Measurements from ENCODE around the gene CAMSAP3.
A peak's percentile ranks its signal among the peaks of the same experiment; 100 is the strongest.

The CAMSAP3 gene

DNA sequence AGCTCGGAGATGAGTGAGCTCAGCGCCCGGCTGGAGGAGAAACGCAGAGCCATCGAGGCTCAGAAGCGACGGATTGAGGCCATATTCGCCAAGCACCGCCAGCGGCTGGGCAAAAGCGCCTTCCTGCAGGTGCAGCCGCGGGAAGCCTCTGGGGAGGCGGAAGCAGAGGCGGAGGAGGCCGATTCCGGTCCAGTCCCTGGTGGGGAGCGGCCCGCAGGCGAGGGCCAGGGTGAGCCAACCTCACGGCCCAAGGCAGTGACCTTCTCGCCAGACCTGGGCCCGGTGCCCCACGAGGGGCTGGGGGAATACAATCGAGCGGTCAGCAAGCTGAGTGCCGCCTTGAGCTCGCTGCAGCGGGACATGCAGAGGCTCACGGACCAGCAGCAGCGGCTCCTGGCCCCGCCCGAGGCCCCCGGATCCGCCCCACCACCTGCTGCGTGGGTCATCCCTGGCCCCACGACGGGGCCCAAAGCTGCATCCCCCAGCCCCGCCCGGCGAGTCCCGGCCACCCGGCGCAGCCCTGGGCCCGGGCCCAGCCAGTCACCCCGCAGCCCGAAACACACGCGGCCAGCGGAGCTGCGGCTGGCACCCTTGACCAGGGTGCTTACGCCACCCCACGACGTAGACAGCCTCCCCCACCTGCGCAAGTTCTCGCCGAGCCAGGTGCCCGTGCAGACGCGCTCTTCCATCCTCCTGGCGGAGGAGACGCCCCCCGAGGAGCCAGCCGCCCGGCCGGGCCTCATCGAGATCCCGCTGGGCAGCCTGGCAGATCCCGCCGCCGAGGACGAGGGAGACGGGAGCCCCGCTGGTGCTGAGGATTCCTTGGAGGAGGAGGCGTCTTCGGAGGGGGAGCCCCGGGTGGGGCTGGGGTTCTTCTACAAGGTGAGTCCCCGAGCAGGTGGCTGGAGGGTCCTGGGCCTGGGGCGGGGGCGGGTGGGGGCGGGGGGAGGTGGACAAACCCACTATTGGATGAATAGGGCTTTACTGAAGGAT lies 16.9 kb downstream of the CAMSAP3 start:
- DNase-seq, result no peak

GRCh38 chr19:7614859-7615741 lies 19.4 kb downstream of the CAMSAP3 start:
- no peak for DNase-seq

DNA sequence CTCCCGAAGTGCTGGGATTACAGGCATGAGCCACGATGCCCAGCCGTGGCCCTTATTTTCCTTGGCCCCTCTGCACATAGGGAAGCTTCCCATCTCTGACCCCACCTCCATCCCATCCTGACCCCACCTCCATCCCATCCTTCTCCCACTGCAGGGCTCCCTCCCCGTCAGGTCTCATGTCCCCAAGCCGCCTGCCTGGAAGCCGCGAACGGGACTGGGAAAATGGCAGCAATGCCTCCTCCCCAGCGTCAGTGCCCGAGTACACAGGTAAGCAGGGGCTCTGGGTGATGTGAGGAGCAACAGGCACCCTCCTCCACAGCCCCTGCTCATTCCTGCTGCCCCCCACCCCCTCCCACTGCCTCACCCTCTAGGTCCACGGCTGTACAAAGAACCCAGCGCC lies 21.5 kb downstream of the CAMSAP3 start:
- no peak for DNase-seq

GRCh38 chr19:7617735-7618134 lies 22.1 kb downstream of the CAMSAP3 start:
- DNase-seq, result no peak

DNA sequence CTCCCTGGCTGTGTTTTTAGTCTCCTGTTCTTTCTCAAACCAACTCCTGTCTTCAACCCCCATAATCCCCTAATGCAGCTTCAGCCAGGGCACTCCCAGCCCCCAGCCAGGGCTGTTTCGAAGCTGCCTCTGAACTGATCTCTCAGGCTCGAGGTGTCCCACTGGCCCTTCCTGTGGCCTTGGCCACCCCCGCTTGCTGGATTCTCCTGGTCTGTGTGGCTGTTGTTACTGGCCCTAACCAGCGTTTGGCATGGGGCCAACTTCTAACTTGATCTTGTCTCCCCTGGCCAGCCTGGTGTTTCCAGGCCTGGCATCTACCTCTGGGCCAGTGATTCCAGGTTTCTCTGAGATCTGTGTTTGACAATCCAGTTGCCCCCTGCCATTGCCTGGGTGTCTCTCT lies 22.7 kb downstream of the CAMSAP3 start:
- no peak for DNase-seq

GRCh38 chr19:7618771-7619510 lies 23.3 kb downstream of the CAMSAP3 start:
- DNase-seq, result no peak

DNA sequence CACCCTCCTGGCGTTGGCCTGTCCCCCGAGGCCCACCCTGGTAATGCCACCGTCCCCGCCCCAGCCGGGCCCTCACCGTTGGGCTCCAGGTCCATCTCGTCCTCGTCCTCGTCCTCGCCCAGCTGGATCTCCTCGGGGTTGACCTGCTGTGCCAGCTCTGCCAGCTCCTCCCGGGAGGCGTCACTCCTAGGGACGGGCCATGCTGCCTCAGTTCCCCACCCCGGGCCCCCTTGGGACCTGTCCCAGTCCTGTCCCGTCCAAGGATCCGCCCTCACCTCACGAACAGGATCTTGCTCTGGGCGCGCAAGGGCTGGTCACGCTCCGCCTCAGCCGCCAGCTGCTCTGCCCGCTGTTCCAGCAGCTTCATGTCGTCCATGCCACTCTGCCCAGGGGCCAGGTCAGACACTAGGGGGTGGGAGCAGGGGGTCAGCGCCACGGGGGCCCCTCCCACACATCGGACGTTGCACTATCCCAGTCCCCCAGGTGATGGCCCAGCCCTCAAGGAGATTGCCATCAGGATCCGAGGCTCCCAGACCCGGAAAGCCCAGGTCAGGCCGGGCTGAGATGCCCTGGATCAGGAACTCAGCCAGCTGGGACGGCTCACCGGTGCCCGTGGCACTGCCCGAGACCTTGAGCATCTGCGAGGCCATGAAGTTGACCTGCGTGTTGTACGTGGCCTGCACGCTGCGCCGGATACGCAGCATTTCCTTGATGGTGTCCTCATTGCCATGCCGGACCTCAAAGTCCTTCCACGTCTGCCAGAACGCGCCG lies 24.2 kb downstream of the CAMSAP3 start:
- DNase-seq, result no peak

- no peak for DNase-seq
These were observed 25.1 kb downstream of the CAMSAP3 start for GRCh38 chr19:7620442-7621412.

- no peak for DNase-seq
These were observed 27.4 kb downstream of the CAMSAP3 start for GRCh38 chr19:7622933-7623685.

GRCh38 chr19:7623725-7624603 lies 28.3 kb downstream of the CAMSAP3 start:
- no peak for DNase-seq

- no peak for DNase-seq
These were observed 29.1 kb downstream of the CAMSAP3 start for GRCh38 chr19:7624810-7625209.

DNA sequence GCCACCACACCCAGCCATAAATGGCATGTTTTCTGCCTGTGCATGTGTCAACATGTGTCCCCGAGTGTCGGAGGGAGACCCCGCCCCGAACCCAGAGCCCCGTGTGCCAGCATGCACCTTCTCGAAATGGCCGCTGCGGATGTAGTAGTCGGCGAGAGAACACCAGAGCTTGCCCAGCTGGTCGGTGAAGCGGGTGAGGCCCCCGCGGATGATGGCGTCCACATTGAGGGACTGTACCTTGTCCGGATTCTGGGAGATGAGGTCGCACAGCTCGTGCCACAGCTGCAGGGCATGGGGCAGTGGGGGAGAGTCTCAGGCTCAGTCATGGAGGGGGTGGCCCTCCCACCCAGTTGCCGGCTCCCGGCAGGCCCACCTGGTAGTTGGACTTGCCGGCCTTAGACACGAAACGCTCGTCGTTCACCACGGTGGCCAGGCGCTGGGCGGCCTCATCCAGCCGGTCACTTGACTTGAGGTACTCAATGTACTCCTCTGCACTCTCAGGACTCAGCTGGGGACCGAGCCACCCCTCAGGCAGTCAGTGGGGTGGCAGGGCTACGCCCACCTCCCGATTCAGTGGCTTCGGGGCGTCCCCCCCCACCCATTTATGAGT lies 30.2 kb downstream of the CAMSAP3 start:
- no peak for DNase-seq

- no peak for DNase-seq
These were observed 31.5 kb downstream of the CAMSAP3 start for GRCh38 chr19:7627166-7627565.

DNA sequence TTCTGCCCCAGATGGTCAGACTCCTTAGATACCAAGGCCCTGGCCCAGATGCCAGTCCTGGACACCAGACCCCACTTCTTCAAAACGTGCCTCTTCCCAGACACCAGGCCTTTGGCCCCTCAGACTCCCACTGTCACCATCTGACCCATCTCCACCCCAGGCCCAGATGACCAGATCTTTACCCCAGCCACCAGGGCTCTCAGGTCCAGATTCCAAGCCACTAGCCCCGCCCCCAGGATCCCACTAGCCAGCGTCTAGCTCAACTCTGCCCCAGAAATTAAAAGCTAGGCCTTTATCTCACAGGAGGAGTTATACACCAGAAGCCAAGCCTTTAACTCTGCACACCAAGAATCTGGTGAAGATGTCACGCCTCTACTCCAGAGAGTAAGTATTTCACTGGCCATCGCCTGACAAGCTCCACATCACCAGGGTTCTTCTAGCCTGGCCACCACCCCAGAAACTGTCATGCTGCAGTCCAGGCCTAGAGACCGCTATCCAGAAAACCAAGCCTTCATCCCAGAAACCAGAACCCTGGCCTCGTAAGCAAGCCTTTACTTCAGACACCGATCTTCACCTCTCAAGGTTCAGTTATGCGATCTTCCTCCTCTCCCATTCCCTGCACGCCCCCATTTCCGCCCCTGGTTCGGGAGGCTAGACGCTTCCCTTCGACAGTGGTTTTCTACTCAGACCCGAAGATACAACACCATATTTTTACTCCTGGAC lies 33.1 kb downstream of the CAMSAP3 start:
- DNase-seq, result no peak

- peak; percentile 74 for DNase-seq
These were observed 33.8 kb downstream of the CAMSAP3 start, which contains the start of the genes PET100 and XAB2 for GRCh38 chr19:7629347-7630054. PET100 (plus strand) TSS chr19:7629793; CDS start chr19:7629834, 41 bp downstream. XAB2 (minus strand) TSS chr19:7629545; CDS start chr19:7629527, 18 bp downstream.

- no peak for DNase-seq
These were observed 35.9 kb downstream of the CAMSAP3 start for GRCh38 chr19:7631577-7631976.
